KOPT-K1 (cell line): ENCODE results near the gene TMEM30A.

Source experiments
- H3K27ac ChIP-seq: fragments of 200-600 bp; sonication (generic); 2 replicates; pipeline ENCODE4 v1.5.1; 2016; ENCODE audit warnings: antibody characterized with exemption, mild to moderate bottlenecking, low read depth, low read length; ENCODE audit not compliant: poor library complexity, severe bottlenecking
- H3K36me3 ChIP-seq: fragments of 200-600 bp; sonication (generic); 2 replicates; pipeline ENCODE4 v1.5.1; 2017; ENCODE audit warnings: antibody characterized with exemption, mild to moderate bottlenecking, low read length, moderate library complexity; ENCODE audit not compliant: insufficient read depth
- H3K9me3 ChIP-seq: fragments of 200-600 bp; sonication (generic); 2 replicates; pipeline ENCODE4 v1.5.1; 2017; ENCODE audit warnings: antibody characterized with exemption, low read length, mild to moderate bottlenecking; ENCODE audit not compliant: insufficient read depth, poor library complexity, severe bottlenecking

TMEM30A gene

DNA sequence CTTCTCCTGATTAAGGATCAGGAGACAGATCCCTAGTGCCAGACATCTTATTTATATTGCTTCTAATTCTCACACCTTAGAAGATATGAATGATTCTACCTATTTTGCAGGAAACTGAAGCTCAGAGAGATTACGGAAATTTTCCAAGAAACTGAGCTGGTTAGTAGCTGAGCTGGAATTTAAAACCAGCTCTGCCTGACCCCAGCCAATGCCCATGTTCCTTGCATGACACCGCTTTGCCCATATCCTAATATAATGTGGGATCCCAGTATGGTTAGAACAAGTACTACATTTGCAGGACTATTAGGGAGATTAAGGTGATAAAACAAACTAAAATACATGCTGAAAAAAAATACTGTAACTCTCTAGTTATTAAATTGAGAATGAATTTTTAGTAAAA lies 1.9 kb downstream of the TMEM30A start:
- Histone ChIP-seq H3K36me3 (peaks cover 6% of the 10 kb centered on the region; the same call in 1 of the 2 replicates), H3K27ac (no peak overlapping the region), H3K9me3 (no peaks in the 10 kb centered on the region)

DNA sequence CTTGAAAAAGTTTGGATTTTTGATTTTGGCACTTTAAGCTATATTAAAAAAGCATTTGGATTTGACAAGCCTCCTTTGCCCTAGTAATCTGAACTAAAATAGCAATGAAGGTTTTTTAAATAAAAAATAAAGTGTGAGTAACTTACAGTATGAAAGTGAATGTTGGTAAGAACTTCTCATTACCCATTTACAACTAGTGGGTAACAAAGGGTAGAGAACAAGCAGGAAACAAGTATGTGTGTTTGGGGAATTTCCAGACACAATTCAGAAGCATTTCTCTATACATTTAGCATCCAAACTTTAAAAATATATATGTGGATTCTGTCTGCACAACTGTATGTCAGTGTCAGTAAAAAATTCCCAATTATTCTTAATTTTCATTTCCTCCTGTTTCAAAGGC lies 2.9 kb downstream of the TMEM30A start:
- H3K36me3 ChIP-seq = peaks cover 9% of the 10 kb centered on the region; the same call in 1 of the 2 replicates
- H3K27ac ChIP-seq = no peak overlapping the region
- H3K9me3 ChIP-seq = no peaks in the 10 kb centered on the region

DNA sequence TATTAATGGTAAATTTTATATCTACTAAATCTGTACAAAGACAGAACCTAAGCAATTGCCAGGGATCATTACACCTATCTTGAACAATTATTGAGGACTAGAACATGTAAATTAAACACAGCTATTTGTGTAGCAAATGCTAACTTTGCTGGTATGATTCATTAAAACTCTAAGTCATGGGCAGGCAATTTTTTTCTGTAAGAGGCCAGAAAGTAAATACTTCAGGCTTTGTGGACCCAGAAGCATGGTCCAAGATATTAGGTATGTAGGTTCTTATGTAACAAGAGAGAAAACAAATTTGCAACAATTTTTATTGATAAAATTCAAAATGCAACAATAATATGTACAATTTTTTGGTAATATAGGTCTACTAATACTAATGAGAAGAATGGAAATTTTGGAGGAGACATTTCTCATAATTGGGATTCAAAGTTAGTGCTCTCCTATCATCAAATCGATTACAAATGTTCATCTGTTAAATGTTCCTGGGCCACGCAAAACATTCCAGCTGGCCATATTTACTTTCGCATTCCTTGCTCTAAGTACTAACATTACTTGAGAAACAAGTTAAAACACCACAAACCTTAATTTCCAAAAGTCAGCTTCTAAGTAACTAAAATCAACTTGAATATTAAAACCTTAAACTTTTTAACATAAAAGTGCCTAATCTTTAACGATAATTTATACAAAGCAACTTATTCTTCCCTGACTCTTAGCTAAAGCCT lies 4.3 kb downstream of the TMEM30A start:
- no peaks in the 10 kb centered on the region for H3K9me3 ChIP-seq
- peaks cover 20% of the 10 kb centered on the region for H3K36me3 ChIP-seq
- H3K27ac ChIP-seq = no peak overlapping the region

DNA sequence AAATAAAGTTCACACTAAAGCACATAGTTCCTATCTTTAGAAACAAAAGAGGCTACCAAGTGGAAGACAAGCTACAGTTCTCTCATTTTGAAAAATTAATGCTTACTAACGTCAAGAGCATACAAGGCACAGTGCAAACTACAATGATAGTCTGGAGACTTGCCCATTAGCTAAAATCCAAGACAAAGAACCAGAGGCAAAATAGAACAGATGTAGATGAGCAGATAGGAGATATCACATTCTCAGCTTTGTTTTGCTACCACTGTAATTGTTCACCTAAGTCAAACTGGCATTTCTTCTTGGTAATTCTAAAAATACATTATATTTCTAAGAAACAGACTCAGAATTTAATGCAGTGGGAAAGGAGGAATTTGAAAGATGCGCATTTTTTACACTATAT lies 5.2 kb downstream of the TMEM30A start:
- Histone ChIP-seq H3K9me3 (no peaks in the 10 kb centered on the region), H3K36me3 (peaks cover 20% of the 10 kb centered on the region), H3K27ac (no peak overlapping the region)

DNA sequence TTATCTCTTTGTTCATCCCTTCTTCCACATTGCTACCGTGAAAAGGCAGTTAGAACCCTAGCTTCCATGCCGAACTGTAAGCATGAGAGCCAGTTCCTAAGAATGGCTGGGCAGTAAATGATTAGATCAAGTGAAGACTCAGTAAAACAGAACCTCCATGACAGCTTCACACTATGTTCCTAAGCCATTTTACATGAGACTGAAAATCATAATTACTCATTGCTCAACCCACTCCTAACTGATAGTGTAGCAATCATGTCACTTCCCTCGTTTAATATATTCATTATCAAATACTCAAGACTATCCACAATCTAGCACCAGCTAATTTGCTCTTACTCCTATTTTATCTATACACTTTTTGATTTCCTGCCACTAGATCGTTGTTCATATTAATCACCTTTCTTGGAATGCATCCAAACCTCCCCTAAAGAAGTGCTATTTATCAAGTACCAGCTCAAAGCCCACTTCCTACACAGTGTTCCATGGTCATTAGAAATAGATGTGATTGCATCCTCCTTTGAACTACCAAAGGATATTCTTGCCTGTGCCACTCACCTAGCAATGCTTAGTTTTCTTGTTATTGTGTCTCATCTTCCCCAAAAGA lies 6.0 kb downstream of the TMEM30A start:
- H3K9me3 ChIP-seq = no peaks in the 10 kb centered on the region
- peaks cover 20% of the 10 kb centered on the region for H3K36me3 ChIP-seq
- no peak overlapping the region for H3K27ac ChIP-seq

DNA sequence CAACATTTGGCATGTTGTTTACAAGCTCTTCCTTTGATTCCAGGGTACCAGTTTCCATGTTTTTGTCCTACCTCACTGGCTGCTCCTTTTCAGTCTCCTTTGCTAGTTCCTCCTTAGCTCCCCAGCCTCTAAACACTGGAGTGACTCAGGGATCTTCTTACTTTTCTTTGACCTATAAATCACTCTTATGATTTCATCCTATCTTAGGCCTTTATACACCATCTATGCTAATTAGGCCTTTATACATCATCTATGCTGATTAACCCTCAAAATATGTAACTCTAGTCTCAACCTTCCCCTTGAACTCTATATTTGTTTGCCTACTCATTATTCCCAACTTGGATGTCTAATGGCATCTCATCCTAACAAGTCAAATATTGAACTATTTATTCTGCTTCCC lies 9.5 kb downstream of the TMEM30A start:
- Histone ChIP-seq H3K36me3 (peaks cover 30% of the 10 kb centered on the region), H3K9me3 (no peaks in the 10 kb centered on the region), H3K27ac (no peak overlapping the region)

DNA sequence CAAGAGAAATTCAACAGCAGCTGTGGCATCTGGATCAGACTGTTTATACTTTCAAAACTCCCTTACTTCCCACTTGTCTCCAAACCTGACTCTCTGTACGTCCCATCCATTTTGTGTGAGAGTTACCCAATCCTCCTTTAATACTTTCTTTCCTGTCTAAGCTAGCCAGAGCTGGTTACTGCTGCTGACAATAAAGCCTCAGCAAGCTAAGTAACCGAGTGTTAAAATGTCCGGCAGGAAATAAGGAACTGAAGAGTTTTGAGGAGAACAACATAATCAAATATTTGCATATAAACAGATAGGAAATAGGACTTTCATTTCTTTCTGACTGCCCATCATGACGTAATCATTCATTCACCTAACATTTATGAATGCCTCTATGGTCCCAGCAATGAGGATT lies 11.6 kb downstream of the TMEM30A start:
- Histone ChIP-seq H3K9me3 (no peaks in the 10 kb centered on the region), H3K36me3 (peaks cover 30% of the 10 kb centered on the region), H3K27ac (no peak overlapping the region)

DNA sequence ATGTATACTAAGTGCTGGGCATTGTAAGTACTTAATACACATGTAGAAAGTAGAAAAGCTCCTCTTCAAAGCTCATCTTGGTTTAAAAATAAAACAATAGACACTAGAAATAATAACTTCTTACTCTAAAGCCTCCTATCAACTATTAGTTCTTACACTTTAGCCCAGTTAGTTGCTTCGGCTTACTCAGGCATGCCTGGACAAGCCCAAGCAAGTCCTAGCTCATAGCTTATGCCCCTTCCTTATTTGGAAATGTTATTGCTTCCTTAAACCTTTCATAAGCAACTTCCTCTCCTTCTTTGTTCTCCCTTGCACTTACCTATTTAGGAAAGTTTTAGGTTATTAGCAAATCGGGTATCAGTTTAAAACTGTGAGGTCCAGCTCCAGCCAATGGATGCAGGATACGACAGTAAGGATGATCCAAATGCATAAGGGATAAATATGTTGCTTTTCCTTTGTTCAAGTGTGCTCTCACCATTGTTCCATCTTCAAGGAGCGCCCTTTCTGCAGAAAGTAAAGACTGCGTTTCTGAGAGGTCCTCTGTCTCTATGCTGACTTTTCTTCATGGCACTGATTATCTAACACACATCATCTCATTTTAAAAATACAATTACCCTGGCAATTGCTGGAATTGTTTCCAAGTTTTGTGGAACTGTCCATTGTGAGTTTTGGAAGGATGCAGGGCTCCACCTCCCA lies 12.3 kb downstream of the TMEM30A start:
- no peaks in the 10 kb centered on the region for H3K9me3 ChIP-seq
- H3K27ac ChIP-seq = no peak overlapping the region
- H3K36me3 ChIP-seq = peaks cover 30% of the 10 kb centered on the region

DNA sequence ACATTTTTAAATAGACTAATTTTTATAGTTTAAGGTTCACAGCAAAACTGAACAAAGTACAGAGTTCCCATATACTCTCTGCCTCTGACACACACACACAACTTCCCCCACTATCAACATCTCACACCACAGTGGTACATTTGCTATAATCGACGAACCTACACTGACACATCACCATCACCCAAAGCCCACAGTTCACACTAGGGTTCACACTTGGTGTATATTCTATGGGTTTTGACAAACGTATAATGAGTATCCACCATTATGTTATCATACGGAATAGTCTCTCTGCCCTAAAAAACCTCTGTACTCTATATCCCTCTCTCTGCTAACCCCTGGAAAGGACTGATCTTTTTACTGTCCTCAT lies 15.6 kb downstream of the TMEM30A start:
- H3K36me3 ChIP-seq = peaks cover 30% of the 10 kb centered on the region
- no peaks in the 10 kb centered on the region for H3K9me3 ChIP-seq
- H3K27ac ChIP-seq = no peak overlapping the region

DNA sequence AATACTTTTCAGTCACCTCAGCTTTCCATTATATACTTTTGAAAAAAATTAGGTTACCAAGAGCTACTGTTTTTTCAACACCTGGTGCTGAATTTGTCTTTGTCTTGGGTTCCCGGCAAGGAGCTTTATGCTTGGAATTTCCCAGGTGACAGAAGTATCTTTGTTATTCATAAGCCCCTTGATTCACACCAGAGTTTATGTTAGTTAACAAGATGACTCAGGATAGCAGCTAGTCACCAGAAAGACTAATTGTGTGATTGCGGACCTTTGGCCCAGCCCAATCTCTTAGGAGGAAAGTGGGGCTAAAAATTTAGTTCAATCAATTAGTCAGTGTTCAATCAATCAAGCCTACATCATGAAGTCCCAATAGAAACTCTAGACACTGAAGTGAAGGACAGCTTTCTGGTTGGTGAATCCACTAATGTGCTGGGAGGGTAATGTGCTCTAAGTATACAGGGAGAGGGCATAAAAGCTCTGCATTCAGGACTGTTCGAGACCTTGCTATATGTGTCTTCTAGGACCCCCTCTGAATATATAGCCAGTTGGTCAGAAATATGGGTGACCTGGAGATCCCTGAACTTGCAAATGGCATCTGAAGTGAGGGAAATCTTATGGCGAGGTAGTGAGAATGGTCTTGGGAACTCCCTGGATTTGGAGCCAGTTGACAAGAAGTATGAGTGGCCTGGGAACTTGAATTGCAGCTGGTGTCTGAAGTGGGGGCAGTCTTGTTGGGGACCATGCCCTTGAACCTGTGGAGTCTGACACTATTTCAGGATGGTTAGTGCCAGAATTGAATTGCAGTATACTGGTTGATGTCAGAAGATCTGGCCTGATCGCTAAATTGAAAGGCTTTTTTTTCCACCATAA lies 16.2 kb downstream of the TMEM30A start:
- peaks cover 35% of the 10 kb centered on the region for H3K36me3 ChIP-seq
- no peaks in the 10 kb centered on the region for H3K9me3 ChIP-seq
- H3K27ac ChIP-seq = no peak overlapping the region

DNA sequence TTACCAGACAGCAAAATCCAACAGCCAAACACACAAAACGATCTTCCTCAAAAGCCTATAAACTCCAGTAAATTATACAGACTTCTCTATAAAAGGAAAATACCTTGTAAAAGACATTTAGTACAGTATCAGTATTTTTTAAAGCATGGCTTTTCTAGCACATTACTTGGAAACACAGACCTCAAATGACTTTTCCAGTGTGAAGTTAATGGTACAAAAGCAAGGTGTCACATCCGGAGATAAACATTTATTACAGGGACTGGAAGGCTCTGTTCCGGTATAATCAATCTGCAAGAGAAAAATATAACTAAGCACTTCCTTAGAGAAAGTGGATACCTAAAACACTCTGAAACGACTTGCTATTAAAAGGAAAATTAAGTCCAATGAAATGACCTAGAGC lies 17.1 kb downstream of the TMEM30A start:
- peaks cover 36% of the 10 kb centered on the region for H3K36me3 ChIP-seq
- H3K9me3 ChIP-seq = no peaks in the 10 kb centered on the region
- H3K27ac ChIP-seq = no peak overlapping the region

DNA sequence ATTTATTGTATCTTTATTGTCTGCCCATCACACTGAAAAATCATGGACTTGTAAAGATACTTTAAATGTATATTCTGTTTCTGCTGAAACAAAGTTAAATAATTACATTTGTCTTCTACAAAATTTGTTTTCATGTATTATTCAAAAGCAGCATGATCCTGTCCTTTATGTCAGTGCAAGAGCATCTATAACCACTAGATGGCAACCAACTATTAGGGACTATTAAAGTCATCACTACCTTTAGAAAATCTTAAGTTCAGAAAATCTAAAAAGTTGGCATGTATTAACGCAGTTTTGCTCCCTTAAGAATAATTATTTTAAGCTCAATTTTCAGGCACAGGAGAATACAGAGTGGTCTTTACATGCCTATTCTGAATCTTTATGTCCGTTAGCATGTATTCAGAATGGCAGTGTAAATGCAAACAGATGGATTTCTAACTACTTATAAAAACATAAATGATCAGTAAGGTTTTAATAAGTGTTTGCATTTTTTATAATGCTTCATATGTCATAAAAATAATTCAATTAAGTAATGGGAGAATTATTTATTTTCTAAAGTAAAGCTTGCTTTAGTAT lies 17.8 kb downstream of the TMEM30A start:
- Histone ChIP-seq H3K36me3 (peaks cover 38% of the 10 kb centered on the region), H3K9me3 (no peaks in the 10 kb centered on the region), H3K27ac (no peak overlapping the region)

DNA sequence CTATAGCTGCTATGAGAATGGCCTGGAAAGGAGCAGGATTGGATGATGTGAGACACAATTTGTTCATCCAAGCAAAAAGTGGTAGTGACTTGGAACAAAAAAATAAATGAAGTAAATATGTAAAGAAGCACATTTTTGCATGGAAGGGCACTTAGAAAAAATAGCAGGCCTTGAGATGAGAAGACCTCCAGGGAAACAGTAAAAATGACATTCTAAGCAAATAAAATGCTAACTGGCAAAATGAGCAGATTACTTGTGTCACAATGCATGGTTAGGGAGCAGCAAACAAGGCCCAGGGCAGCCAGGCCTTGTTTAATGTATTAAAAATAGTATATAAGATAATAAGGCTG lies 21.2 kb downstream of the TMEM30A start:
- no peak overlapping the region for H3K27ac ChIP-seq
- no peaks in the 10 kb centered on the region for H3K9me3 ChIP-seq
- H3K36me3 ChIP-seq = peaks cover 69% of the 10 kb centered on the region

DNA sequence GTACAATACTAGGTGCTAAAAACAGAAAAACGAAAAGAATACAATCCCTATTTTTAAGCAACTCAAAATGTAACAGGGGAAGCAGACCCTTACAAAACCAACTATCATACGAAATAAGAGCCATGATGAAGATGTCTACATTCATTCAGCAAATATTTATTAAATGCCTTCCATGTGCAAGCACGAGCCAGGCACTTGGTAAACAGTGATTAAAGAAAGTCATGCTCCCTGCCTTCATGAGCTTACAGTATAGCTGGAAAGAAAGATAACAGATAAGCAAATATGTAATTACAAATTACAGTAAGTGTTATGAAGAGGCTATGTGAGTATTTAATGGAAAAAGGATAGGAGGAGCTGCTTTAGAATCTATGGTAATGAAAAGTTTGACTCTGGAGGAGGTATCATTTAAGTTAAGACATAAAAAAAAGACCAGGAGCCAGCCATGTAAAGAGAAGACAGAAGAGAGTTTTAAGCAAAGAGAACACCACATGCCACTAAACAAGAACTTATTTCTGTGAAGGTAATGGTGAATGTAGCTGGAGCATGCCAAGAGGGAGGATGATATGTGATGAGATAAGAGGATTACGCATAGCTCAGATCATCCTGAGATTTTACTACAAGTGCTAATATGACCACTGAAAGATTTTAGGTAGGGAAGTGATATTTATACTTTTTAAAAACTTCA lies 21.7 kb downstream of the TMEM30A start:
- H3K27ac ChIP-seq = no peak overlapping the region
- H3K9me3 ChIP-seq = no peaks in the 10 kb centered on the region
- peaks cover 72% of the 10 kb centered on the region for H3K36me3 ChIP-seq
